HG03460 (cell line): ENCODE data around the gene TSNAXIP1.

Source experiments
- ATAC-seq: cut with Tn5 transposase; IDR thresholded peaks from one replicate; pipeline ENCODE4 v1.9.1; 2021; ENCODE audit not compliant: unreplicated experiment

TSNAXIP1 gene

DNA sequence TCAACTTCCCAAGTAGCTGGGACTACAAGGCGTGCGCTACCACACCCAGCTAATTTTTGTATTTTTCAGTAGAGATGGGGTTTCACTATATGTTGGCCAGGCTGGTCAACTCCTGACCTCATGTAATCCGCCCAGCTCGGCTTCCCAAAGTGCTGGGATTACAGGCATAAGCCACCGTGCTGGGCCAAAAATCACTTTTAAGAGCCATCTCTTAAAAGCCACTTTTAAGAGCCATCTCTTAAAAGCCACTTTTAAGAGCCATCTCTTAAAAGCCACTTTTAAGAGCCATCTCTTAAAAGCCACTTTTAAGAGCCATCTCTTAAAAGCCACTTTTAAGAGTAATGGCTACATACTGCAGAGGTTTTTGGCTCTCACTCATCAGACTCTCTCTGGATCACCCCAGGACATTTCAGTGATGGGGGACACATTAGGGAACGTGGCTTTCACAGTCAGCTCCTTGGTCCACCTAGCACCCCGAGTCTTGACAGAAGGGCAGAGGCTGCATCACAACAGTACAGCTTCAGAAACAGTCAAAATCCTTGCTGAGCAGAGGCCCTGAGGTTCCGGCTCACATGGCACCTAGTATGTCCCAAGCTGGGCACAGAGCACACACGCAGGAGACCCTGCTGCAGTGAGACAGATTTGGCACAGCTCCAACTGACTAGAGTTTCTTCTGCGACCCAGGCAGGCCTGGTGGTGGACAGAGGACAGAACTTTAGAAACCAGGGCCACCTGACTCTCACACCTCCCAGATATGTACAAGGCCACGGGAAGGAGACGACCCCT lies 23.9 kb upstream of the TSNAXIP1 start:
- no peak for ATAC-seq

DNA sequence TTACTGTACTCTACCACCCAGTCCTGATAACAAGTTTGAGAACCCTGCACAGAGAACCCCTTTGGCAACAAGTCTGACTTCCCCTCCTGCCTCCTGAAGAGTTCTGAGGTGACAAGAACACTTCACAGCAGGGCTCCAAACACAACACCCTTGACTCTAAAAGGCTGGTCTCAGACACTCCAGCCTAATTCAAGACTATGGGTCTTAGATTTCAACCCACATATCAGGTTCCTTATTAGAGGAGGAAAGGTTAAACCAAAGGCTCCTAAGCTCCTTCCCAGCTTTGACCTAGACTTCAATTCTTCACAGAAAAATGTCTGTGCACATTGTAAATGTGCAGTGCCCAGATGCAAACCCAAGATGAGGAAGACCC lies 23.4 kb upstream of the TSNAXIP1 start:
- no peak for ATAC-seq

DNA sequence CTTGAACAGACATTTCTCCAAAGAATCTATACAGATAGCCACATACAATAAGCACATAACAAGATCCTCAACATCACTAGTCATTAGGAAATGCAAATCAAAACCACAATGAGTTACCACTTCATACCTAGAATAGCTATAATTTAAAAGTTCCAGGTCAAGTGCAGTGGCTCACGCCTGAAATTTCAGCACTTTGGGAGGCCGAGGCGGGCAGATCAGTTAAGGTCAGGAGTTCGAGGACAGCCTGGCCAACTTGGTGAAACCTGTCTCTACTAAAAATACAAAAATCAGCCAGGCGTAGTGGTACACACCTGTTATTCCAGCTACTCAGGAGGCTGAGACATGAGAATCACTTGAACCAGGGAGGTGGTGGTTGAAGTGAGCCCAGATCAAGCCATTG lies 20.2 kb upstream of the TSNAXIP1 start:
- ATAC-seq, result no peak

DNA sequence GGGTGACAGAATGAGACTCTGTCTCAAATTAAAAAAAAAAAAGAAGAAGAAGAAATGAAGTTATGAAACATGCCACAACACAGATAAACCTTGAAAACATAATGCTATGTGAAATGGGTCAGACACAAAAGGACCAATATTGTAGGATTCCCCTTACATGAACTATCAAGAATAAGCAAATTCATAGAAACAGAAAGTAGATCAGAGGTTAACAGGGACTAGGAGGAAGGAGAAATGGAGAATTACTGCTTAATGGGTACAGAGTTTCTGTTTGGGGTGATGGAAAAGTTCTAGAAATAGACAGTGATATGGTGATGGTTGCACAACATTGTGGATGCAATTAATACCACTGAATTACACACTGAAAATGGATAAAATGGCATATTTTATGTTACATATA lies 16.6 kb upstream of the TSNAXIP1 start:
- no peak for ATAC-seq

DNA sequence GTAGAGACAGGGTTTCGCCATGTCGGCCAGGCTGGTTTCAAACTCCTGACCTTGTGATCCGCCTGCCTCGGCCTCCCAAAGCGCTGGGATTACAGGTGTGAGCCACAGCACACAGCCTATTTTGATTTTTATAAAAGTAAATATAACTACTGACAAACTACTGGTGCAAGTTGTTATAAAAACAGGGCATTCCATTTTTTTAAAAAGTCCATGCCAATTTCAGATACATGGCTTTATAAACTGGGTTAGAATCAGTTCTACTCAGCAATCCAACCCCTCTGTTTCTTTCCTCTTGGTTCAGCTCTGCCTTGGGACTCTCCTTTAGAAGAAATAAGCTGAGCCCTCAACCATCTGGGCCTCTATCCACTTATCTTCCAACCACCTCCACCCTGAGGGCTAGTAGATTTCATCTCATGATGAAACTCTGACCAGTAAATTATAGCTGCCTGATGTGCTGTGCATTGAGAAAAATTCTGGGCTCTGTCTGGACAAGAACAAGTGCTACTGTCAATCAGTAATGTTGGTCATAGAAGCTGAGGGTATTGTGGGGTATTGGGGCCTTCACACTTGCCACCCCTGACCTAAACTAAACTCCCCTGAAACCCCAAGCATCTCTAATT lies 10.5 kb upstream of the TSNAXIP1 start:
- ATAC-seq, result no peak

DNA sequence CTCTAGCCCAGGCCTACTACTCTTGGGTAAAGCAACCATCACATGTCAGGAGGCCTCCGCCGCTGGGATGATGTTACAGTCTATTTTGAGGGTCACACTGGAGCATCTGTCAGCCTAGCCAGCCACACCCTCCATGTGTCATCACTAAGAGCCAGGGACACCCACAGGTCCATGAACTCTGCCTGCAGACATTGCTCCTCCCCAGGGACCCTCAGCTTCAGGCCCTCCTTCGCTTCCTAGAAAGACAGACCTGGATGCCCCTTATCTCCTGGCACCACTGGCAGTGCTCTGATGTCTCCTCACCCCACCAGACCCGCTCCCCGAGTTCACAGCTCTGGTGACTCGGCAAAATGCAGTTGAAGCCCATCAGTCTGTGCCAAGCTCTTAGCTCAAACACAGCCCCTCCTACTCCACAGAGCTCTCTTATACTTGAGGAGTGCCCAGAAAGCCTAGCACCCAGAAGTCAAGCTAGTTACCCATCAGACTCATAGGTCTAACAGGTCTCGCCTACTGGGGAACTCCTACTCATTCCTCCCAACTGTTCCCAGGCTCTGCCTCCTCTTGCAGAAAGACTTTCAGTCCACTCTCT lies 6.3 kb upstream of the TSNAXIP1 start:
- no peak for ATAC-seq

DNA sequence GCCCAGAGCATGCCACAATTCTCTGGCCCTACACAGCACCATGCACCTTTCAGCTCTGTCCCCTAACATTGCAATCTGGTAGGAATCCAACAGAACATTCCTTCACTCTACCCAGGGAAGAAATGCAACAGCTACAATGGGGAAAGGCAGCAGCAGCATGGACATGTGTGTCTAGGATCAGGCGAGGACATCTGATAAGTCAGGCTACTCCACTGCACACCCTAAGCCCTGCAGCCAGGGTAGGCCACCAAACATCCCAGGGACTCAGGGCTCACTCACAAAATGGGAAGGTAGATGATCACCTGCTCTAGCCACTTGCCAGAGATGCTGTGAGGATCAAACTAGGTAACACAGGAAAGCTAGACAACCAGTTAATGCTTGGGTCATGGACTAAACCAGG lies 5.4 kb upstream of the TSNAXIP1 start:
- ATAC-seq, result no peak

DNA sequence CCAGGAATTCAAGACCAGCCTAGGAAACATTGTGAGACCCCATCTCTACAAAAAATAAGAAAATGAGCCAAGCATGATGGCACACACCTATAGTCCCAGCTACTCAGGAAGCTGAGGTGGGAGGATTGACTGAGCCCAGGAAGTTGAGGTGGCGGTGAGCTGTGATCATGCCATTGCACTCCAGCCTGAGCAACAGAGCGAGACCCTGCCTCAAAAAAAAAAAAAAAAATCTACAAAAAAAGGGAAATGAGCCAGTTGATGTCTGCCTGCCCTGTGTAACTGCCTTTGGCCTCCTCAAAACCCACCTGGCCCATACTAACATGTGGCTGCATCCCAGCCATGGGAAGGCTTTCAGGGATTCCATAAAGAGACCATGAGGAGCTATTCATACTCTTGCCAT lies 4.8 kb upstream of the TSNAXIP1 start:
- ATAC-seq, result no peak

DNA sequence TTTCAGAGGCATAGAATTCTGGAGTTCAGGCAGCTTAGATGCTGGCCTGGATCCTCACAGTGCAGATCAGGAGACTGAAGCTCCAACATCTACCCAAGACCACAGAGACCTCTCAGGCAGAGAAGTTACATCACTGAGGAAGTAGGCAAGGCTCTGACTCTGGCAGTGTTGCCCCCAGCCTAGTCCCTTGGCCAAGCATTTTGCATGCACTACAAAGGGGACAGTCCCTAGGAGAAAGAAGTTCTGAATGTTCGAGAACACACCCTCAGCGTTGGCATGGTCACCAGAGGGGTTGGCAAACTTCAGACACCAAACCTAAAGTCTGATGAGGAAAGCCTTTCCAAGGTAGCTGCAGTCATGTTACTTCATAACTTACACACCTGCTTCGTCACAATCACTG lies 2.8 kb upstream of the TSNAXIP1 start:
- ATAC-seq, result no peak

DNA sequence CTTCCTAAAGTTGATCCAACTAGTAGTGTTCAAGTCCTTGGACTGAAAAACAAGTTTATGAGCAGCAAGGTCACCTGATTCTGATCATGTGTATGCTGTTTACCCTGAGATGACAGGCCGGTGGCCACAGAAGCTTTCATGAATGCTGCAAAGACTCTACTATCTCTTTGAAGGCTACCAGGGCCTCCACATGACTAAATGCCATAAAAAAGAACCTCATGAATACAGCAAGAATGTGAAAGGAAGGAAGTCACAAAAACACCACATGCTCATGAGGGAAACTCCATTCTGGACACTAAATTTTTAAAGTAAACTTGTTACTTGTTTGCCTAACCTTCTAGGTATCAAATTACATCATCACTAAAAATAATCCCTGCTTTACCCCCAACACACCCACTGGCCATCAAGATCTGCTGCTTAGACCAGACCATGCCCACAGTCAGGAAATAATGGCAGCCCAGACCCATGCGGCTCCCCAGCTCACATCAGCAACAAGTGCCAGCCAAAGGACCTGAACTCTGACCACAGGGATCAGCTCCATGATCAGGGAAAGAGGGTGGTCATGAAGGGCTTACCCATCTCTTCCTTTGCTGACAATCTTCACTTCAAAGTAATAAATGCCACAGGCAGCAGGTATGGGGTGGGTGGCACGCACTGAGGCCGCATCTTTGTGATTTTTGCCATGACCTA lies 1.7 kb upstream of the TSNAXIP1 start:
- no peak for ATAC-seq

DNA sequence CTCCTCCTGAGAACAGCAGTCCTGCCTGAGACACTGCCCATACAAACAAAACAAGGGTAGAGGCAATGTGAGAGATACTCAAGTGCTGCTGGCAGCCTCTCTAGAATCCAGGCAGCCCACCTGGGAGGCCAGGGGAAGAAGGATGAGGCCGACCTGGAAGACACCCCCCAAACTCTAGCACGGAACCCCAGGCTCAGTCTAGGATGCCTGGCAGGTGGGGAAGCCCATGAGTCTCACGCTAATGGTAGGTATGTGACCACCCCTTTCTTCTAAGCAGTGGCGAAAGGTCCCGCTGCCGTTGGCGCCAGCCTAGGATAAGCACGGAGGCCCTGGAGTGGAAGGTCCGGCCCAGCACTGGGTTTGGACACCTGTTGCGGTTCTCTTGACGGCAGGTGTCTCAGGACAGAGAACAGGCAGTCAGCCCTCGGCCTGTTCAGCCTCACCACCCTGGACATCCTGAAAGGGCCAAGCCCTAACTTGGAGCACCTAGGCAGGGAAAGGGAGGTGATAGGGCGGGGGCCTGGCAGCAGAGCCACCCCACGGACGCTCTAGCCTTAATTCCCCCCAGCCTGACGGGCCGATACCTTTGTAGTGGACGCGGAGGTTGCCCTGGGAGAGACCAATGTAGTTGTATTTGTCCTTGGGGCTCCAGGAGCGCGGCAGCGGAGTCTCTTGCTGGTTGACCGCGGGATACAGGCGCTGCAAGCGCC lies 816 bp upstream of the TSNAXIP1 start:
- peak; percentile 3 for ATAC-seq

DNA sequence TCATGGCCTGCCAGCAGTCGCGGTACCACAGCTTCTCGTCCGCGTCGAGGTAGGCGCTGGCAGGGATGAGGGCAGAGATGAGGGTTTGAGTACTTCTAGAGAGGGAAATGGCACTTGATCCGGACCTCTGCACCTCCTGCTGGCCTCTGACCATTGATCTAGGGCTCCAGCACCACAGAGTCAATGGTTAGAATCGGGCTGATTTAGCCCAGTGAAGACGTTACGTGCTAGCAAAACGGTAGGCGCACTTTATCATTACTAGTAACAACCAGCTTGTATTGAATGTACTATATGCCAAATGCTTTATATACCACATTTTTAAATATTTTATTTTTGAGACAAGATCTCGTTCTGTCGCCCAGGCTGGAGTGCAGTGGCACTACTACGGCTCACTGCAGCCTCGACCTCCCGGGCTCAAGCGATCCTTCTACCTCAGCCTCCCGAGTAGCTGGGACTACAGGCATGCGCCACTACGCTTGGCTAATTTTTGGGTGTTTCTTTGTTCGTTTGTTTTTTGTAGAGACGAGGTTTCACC lies 526 bp downstream of the TSNAXIP1 start:
- no peak for ATAC-seq

DNA sequence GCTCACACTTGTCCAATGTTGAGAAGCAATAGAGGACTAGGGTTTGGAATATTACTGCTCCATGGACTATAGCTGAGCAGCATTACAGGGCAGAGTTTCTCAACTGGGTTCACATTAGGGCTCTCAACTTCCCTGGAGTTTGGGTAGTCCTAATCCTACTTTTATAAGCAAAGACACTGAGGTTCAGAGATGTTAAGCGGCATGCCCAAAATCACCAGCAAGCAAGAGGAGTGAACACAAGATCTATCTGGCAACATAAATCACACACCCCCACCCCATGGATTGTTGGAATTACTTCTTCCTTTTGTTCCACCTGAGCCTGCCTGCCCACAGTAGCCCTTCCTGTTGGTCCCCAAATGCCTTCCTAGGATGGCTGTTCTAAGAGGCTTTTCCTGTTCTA lies 5.2 kb downstream of the TSNAXIP1 start:
- ATAC-seq, result no peak

DNA sequence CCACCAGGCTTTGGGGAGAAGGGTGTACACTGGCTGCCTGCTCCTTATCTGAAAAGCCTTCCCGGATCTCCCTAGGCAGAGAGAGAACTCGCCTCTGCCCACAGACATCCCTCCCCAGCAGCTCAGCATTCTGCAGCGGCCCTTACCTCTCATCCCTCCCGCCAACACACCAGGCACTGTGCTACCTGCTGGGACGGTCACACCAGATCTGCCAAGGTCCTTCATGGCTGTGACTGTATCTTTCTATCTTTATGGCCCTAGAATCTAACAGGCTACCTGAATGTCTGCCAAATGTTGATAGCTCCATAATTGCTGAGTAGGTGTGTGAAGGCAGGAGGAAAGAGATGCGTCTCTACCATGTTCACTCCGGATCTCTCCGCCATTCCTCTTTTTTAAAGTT lies 7.9 kb downstream of the TSNAXIP1 start:
- no peak for ATAC-seq

DNA sequence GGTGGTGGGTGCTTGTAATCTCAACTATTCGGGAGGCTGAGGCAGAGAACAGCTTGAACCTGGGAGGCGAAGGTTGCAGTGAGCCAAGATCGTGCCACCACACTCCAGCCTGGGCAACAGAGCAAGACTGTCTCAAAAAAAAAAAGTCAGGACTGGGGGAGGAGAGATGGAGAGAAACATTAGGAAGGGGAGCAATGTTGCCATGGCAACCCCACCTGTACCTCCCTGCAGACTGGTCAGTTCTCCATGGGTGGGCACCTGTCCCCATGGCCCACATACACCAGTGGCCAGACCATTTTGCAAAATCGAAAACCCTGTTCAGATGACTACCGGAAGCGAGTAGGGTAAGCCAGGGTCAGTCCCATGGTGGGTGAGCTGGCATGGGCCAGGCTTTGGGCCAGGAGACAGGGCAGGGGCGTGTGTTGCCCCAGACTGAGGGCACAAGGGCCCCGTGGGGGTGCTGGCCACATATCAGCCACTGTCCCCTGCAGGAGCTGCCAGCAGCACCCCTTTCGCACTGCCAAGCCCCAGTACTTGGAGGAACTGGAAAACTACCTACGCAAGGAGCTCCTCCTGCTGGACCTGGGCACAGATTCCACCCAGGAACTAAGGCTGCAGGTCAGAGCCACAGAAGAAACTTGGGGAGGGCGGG lies 14.0 kb downstream of the TSNAXIP1 start:
- ATAC-seq, result no peak

DNA sequence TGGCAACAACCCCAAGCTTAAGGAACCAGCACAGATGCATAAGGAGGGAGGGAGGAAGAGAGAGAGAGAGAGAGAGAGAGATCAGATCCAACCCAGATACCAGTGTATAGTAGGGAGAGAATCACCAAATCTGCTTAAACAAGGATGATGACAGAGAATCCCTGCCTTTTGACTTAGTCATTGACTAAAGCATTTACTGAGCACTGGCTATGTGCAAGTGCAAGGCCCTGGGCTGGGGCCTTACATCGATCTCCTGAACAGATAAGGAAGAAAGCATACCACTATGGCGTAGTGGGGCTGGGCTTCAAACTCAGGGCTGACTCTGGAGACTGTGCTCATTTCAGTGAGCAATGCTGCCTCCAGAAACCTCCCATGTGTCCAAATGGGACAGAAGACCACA lies 15.8 kb downstream of the TSNAXIP1 start:
- ATAC-seq, result no peak

DNA sequence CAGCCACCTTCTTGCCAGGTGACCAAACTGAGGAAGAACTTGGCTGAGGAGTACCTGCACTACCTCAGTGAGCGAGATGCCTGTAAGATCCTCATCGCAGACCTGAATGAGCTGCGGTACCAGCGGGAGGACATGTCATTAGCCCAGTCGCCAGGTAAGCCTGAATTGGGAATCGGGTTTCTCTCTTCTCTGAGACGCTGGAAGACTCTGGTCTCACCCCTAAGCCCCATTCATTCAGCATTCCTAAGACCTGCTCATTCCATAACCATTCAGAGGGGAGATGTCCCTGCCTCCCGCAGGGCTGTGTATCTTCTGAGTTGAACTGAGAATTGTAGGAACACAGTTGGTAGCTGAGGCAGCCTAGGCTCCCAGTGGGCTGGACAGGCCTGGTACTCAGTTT lies 18.4 kb downstream of the TSNAXIP1 start:
- no peak for ATAC-seq

DNA sequence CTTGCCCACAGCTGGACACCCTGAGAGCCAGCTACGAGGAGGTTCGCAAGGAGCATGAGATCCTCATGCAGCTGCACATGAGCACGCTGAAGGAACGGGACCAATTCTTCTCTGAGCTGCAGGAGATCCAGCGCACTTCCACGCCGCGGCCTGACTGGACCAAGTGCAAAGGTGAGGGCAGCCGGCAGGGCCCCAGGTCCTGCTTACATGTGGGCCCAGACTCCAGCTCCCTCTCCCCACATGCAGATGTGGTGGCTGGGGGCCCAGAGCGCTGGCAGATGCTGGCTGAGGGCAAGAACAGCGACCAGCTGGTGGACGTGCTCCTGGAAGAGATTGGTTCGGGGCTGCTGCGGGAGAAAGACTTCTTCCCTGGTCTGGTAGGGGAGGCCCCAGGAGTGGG lies 19.2 kb downstream of the TSNAXIP1 start:
- no peak for ATAC-seq

DNA sequence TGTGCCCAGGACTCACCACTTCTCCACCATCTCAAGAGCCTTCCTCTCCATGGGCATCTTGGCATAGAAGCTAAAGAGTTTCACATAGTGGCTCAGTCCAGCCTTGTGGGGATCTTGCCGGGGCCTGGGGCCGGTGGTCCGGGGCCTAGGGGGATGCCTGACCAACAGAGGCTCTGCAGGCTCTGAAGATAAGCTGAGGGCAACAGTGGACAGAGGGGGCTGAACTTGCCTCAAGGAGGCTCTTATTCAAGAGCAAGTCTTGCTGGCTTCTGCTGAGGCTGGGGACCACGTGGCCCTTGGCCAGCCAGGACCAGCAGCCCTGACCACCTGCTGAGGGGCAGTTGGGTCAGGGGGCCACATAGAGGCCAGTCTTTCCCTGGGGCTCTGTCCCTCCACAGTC lies 22.0 kb downstream of the TSNAXIP1 start:
- no peak for ATAC-seq

DNA sequence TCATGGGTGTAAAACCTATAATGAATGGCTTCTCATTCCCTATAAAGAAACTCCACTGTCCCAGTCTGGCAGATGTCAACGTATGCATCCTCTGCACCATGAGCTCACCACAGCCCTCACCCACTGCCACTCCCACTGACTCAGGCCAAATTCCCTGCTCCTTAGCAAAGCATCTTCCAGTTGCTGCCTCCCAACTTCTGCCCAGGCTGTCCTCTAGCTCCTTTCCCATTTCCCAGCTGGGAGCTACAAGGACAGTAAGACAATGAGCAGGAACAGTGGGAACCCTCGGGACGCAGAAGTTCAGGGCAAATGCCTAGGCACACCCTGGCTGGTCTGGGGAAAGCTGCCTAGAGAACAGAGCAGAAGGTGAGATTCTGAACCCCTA lies 26.3 kb downstream of the TSNAXIP1 start:
- ATAC-seq, result no peak
